GM06990 (cell line): ENCODE measurements around the gene RAP1GAP.
A peak's percentile ranks its signal among the peaks of the same experiment; 100 is the strongest.

ENCODE experiments used
- DNase-seq: peaks from one replicate; pipeline ENCODE4 v3.0.0-alpha.2; 2011; ENCODE audit not compliant: insufficient read length; ENCODE audit errors: extremely low read depth
- H3K27me3 ChIP-seq: replicated peaks from 2 replicates; pipeline ENCODE4 v1.6.0; 2011; ENCODE audit warnings: low read length; ENCODE audit not compliant: control insufficient read depth, insufficient read depth
- H3K36me3 ChIP-seq: 2 replicates; pipeline ENCODE4 v1.5.1; 2011; ENCODE audit warnings: low read length; ENCODE audit not compliant: control insufficient read depth, insufficient read depth
- H3K4me3 ChIP-seq: replicated peaks from 2 replicates; pipeline ENCODE4 v1.5.1; 2011; ENCODE audit warnings: low read depth, mild to moderate bottlenecking, control low read depth, low read length
- CTCF ChIP-seq: IDR thresholded peaks from 2 replicates; pipeline ENCODE4 v1.5.1; 2011; ENCODE audit warnings: low read length, control low read depth, mild to moderate bottlenecking, inconsistent platforms; ENCODE audit not compliant: insufficient read depth, poor library complexity, severe bottlenecking

RAP1GAP gene

GRCh38 chr1:21610027-21610426 is 59.1 kb downstream of the RAP1GAP start:
- Histone ChIP-seq H3K4me3 (no peak overlapping the region), H3K36me3 (no peaks in the 10 kb centered on the region)

GRCh38 chr1:21608798-21609197 is 60.4 kb downstream of the RAP1GAP start:
- Histone ChIP-seq H3K36me3 (no peaks in the 10 kb centered on the region), H3K4me3 (no peak overlapping the region), H3K27me3 (no peaks in the 10 kb centered on the region; the same call in 1 of the 2 replicates)
- DNase-seq, result no peak
- TF ChIP-seq CTCF, result no peak

More at GRCh38 chr1:21610027-21610426, 59.1 kb downstream of the RAP1GAP start:
- no peak for TF ChIP-seq CTCF
- H3K27me3 ChIP-seq, result no peaks in the 10 kb centered on the region; the same call in none of the 2 replicates
- no peak for DNase-seq

- Histone ChIP-seq H3K36me3 (no peaks in the 10 kb centered on the region), H3K4me3 (peak overlapping the region; percentile 22), H3K27me3 (no peaks in the 10 kb centered on the region; the same call in 1 of the 2 replicates)
- no peak for TF ChIP-seq CTCF
- peak; percentile 85 for DNase-seq
Measured at GRCh38 chr1:21607549-21608529, 61.3 kb downstream of the RAP1GAP start.

- Histone ChIP-seq H3K27me3 (no peaks in the 10 kb centered on the region; the same call in 1 of the 2 replicates), H3K4me3 (no peak overlapping the region), H3K36me3 (no peaks in the 10 kb centered on the region)
- no peak for DNase-seq
- no peak for TF ChIP-seq CTCF
Measured at GRCh38 chr1:21605964-21606705, 63.0 kb downstream of the RAP1GAP start.

GRCh38 chr1:21605012-21605715 is 64.0 kb downstream of the RAP1GAP start:
- DNase-seq, result no peak
- Histone ChIP-seq H3K4me3 (no peak overlapping the region), H3K27me3 (no peaks in the 10 kb centered on the region; the same call in 1 of the 2 replicates), H3K36me3 (no peaks in the 10 kb centered on the region)
- no peak for TF ChIP-seq CTCF
